ENCODE measurements around the gene AHCY. TPM values are rescaled to one million over a fixed set of nuclear protein-coding genes. Genes with fewer than 3 reads are reported as not detected.

Gene AHCY
- total RNA-seq, 1 donor from 2014 or later = 120 TPM

DNA sequence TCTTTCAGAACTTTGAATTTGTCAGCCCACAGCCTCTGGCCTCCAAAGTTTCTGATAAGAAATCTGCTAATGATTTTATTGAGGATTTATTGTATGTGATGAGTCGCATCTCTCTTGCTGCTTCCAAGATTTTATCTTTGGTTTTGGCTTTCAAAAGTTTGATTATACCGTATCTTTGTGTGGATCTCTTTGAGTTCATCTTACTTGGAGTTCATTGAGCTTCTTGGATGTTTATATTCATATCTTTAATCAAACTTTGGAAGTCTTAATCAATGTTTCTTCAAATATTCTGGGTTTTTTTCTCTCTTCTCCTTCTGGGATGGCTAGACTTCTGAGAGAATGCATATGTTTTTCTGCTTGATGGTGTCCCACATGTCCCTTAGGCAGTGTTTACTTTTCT is 65.2 kb downstream of the AHCY start:
- H3K36me3 Mint-ChIP-seq (ENCODE audit: low read depth) = peaks cover 3% of the 10 kb centered on the region
- no peak overlapping the region for H3K4me3 Mint-ChIP-seq (ENCODE audit: low read depth)
- peaks cover 12% of the 10 kb centered on the region for H3K27me3 Mint-ChIP-seq (ENCODE audit: low read depth)
- no peak for DNase-seq (ENCODE audit: low spot score)
- intact Hi-C loops (cut with micrococcal nuclease) = no loop called here
- no peak overlapping the region for H3K27ac Mint-ChIP-seq
- H3K4me1 Mint-ChIP-seq (ENCODE audit: low read depth) = peaks cover 10% of the 10 kb centered on the region
- H3K9me3 Mint-ChIP-seq = peaks cover 25% of the 10 kb centered on the region

DNA sequence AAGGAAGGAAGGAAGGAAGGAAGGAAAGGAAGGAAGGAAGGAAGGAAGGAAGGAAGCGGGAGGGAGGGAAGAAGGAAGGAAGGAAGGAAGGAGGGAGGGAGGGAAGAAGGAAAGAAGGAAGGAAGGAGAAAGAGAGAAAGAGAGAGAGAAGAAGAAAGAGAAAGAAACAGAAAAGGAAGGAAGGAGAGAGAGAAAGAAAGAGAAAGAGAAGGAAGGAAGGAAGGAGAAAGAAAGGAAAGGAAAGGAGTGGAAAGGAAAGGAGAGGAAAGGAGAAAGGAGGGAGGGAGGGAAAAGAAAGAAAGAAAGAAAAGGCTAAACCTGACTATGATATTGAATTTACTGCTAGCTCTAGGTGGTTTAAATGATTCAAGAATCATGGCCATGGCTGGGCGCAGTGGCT is 67.3 kb downstream of the AHCY start:
- Mint-ChIP-seq H3K4me3 (ENCODE audit: low read depth) (no peak overlapping the region), H3K27ac (no peak overlapping the region), H3K36me3 (ENCODE audit: low read depth) (peaks cover 3% of the 10 kb centered on the region), H3K9me3 (peaks cover 25% of the 10 kb centered on the region), H3K27me3 (ENCODE audit: low read depth) (peaks cover 11% of the 10 kb centered on the region), H3K4me1 (ENCODE audit: low read depth) (peaks cover 4% of the 10 kb centered on the region)
- DNase-seq (ENCODE audit: low spot score) = no peak
- intact Hi-C loops (cut with micrococcal nuclease) = no loop called here

DNA sequence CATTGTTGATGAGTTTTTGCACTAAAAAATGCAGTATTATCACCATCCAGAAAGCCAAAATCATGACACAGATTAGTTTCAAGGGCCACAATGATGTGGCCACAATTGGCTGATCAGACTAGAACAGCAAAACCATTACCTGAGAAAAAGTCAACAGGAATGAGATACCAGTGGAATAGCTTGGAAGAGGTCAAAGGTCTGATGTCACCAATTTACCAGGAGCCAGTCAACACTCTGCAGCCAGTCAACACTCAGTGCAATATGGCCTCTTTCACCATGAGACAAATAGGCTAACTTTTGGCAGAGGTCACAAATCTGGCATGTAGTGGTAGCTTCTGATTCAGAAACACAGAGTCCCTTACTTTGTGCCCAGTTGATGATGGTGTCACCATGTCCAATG is 69.5 kb downstream of the AHCY start:
- Mint-ChIP-seq H3K9me3 (peaks cover 17% of the 10 kb centered on the region), H3K4me3 (ENCODE audit: low read depth) (no peak overlapping the region), H3K27ac (no peak overlapping the region), H3K4me1 (ENCODE audit: low read depth) (no peaks in the 10 kb centered on the region), H3K36me3 (ENCODE audit: low read depth) (peaks cover 3% of the 10 kb centered on the region), H3K27me3 (ENCODE audit: low read depth) (peaks cover 6% of the 10 kb centered on the region)
- no peak for DNase-seq (ENCODE audit: low spot score)
- intact Hi-C loops (cut with micrococcal nuclease) = no loop called here

DNA sequence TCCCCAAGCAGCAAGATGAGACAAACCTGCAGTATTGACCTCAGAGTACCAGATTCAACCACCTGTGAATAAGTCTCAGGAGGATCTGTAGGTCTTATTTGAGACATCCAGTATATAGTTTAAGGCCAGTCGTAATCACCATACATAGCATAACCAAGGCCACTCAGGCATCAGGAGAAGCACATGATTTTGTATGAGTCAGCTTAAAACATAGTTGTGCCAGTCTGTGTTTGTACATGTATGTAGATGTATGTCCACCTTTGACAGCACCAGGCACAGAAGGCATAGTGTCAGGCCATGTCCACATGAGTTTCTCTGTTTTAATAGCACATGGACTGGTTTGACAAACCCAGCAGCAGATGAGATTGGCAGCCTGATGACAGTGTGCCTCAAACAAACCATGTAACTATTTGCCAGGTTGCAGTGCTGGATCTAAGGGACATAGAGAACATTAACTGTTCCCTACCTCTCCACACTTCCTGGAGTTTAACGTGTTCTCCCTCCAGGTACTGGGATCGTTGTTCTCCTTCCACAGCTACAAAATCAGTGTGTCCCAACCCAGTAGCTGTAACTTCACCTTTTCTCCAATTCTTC is 70.6 kb downstream of the AHCY start:
- peaks cover 2% of the 10 kb centered on the region for H3K27me3 Mint-ChIP-seq (ENCODE audit: low read depth)
- DNase-seq (ENCODE audit: low spot score) = no peak
- H3K9me3 Mint-ChIP-seq = peaks cover 6% of the 10 kb centered on the region
- no peak overlapping the region for H3K27ac Mint-ChIP-seq
- H3K4me3 Mint-ChIP-seq (ENCODE audit: low read depth) = no peak overlapping the region
- H3K36me3 Mint-ChIP-seq (ENCODE audit: low read depth) = no peaks in the 10 kb centered on the region
- H3K4me1 Mint-ChIP-seq (ENCODE audit: low read depth) = no peaks in the 10 kb centered on the region
- intact Hi-C loops (cut with micrococcal nuclease) = no loop called here

DNA sequence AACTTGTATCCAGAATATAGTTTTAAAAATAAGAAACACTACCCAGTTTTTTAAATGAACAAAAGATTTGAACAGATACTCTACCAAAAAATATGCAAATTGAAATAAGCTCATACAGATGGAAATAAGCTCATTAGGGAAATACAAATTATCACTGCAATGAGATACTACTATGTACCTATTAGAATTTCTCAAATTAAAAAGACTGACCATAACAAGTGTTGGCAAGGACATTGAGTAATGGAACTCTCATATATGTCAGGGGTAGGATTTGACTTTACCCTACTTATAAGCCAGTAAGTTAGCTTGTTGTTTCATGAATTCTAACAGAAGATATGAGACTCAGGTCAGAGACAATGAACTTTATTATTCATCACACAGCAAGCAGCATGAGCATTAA is 71.5 kb downstream of the AHCY start:
- no peak overlapping the region for H3K27ac Mint-ChIP-seq
- no peak overlapping the region for H3K4me3 Mint-ChIP-seq (ENCODE audit: low read depth)
- peaks cover 1% of the 10 kb centered on the region for H3K27me3 Mint-ChIP-seq (ENCODE audit: low read depth)
- DNase-seq (ENCODE audit: low spot score) = no peak
- no peaks in the 10 kb centered on the region for H3K36me3 Mint-ChIP-seq (ENCODE audit: low read depth)
- intact Hi-C loops (cut with micrococcal nuclease) = no loop called here
- no peaks in the 10 kb centered on the region for H3K4me1 Mint-ChIP-seq (ENCODE audit: low read depth)
- H3K9me3 Mint-ChIP-seq = no peaks in the 10 kb centered on the region

Other genes with a start within 250 kb of the AHCY start
- 96.0 and 97.6 TPM in 2 replicates for gene EIF2S2, start 191.1 kb downstream of the AHCY start, total RNA-seq
- gene ASIP, start 61.9 kb downstream of the AHCY start, total RNA-seq = not detected in 2 replicates
- 52.5 and 53.0 TPM in 2 replicates for gene ITCH, start 59.9 kb upstream of the AHCY start, total RNA-seq
- gene DYNLRB1, start 213.1 kb upstream of the AHCY start, total RNA-seq = 104 and 112 TPM in 2 replicates

Data from activated T-helper 2 cell treated with anti-CD3 and anti-CD28 coated beads, Interferon-gamma antibody, Interleukin-2, Interleukin-4, amounts not matched to agents 10 μg/mL and 5 μg/mL and 100 μg/mL, durations not matched to agents 14 hours and 24 hours and 36 hours (primary cell).